Gastroesophageal sphincter (tissue), 4 donors: ENCODE results near the gene HIVEP2. TPM values are rescaled to one million over a fixed set of nuclear protein-coding genes. Genes with fewer than 3 reads are reported as not detected.

Source experiments
- ATAC-seq: fragments of 150-250 bp; one replicate; pipeline ENCODE4 v1.9.1; 2016; ENCODE audit warnings: mild to moderate bottlenecking, moderate library complexity
- H3K27ac ChIP-seq, 4 donors: fragments of 200-600 bp; sonication (generic) in 3 of 4; 1 replicate in 3 of 4; 2 replicates in 1 of 4; pipeline ENCODE4 v1.5.1; 2016 to 2019
- H3K27me3 ChIP-seq: fragments of 200-600 bp; sonication (generic); one replicate; pipeline ENCODE4 v1.5.1; 2019
- H3K36me3 ChIP-seq, 2 donors: fragments of 200-600 bp; sonication (generic); one replicate each; pipeline ENCODE4 v1.5.1; 2019; ENCODE audit warnings: control low read depth in 1 of 2
- H3K4me1 ChIP-seq, 3 donors: fragments of 200-600 bp; sonication (generic); 1 replicate in 2 of 3; 2 replicates in 1 of 3; pipeline ENCODE4 v1.5.1; 2016 to 2019; ENCODE audit warnings: control low read depth in 2 of 3
- H3K4me3 ChIP-seq, 2 donors: fragments of 200-600 bp; sonication (generic); one replicate each; pipeline ENCODE4 v1.5.1; 2019; ENCODE audit warnings: mild to moderate bottlenecking in 1 of 2, moderate library complexity in 1 of 2
- H3K9me3 ChIP-seq, 3 donors: fragments of 200-600 bp; sonication (generic); one replicate each; pipeline ENCODE4 v1.5.1; 2017 to 2019; ENCODE audit warnings: control low read depth in 2 of 3
- EP300 ChIP-seq: sonication (generic); formaldehyde crosslinking; IDR thresholded peaks from one replicate; pipeline ENCODE4 v1.6.1; 2017; ENCODE audit warnings: antibody characterized with exemption, mild to moderate bottlenecking
- POLR2A ChIP-seq, 2 donors: fragments of 450-650 bp; IDR thresholded peaks; one replicate each; pipeline ENCODE4 v1.6.1; 2017; ENCODE audit warnings: antibody characterized with exemption in 2 of 2, mild to moderate bottlenecking in 2 of 2, moderate library complexity in 1 of 2
- POLR2AphosphoS5 ChIP-seq: sonication (generic); formaldehyde crosslinking; IDR thresholded peaks from one replicate; pipeline ENCODE4 v1.6.1; 2017; ENCODE audit warnings: antibody characterized with exemption
- WGBS, 2 donors: methylation state at CpG; one replicate each; pipeline ENCODE4 v1.1.5; 2018; ENCODE audit warnings: low coverage in 1 of 2; 5-methylcytosine and 5-hydroxymethylcytosine counted together
- total RNA-seq, 4 donors: library from RNA; depleted of rRNA; stranded (reverse); fragments of >200 nt; gene quantifications; one replicate each; pipeline ENCODE4 v1.1.0, GENCODE V29; 2016
- TF ChIP-seq, protein P1 (sequence below), 4 experiments: fragments of 200-600 bp in 2 of 4; fragments of 450-650 bp in 2 of 4; sonication (generic) in 1 of 4; IDR thresholded peaks; one replicate each; pipeline ENCODE4 v1.5.1; 2017 to 2019; ENCODE audit warnings: antibody characterized with exemption in 4 of 4, mild to moderate bottlenecking in 2 of 4, moderate library complexity in 2 of 4

Gene HIVEP2
- total RNA-seq, 4 donors from 2014 or later: 17.1 to 28.1 (median 24.9) TPM

DNA sequence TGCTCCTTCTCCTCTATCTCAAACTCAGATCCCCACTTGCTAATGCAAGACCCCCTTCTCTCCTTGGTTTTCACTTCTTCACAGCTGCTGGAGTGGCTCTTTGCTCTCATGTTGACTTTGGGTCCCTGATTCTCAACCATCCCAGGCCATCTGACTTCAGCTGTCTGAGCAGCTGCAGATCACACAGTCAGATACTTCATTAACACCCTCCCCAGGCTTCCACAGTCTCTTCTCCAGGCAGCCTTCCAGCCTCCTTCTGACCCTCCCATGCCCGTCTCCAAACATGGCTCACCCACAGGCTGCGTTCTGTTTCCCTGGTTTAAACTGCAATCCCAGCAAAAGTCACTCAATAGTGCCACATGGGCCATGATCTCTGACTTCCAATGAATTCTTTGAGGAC lies 65.4 kb downstream of the HIVEP2 start:
- Histone ChIP-seq H3K27me3 (no peaks in the 10 kb centered on the region), H3K9me3 (no peaks in the 10 kb centered on the region), H3K36me3 (no peaks in the 10 kb centered on the region), H3K4me1 (peaks cover 0 to 44% (median 6%) of the 10 kb centered on the region in 3 donors), H3K27ac (no peak overlapping the region), H3K4me3 (no peak overlapping the region)
- TF ChIP-seq EP300 (no peak), POLR2A (IDR thresholded peaks at IDR 0.05) (no peak), POLR2AphosphoS5 (no peak)
- TF ChIP-seq, protein P1, sequence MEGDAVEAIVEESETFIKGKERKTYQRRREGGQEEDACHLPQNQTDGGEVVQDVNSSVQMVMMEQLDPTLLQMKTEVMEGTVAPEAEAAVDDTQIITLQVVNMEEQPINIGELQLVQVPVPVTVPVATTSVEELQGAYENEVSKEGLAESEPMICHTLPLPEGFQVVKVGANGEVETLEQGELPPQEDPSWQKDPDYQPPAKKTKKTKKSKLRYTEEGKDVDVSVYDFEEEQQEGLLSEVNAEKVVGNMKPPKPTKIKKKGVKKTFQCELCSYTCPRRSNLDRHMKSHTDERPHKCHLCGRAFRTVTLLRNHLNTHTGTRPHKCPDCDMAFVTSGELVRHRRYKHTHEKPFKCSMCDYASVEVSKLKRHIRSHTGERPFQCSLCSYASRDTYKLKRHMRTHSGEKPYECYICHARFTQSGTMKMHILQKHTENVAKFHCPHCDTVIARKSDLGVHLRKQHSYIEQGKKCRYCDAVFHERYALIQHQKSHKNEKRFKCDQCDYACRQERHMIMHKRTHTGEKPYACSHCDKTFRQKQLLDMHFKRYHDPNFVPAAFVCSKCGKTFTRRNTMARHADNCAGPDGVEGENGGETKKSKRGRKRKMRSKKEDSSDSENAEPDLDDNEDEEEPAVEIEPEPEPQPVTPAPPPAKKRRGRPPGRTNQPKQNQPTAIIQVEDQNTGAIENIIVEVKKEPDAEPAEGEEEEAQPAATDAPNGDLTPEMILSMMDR (IDR thresholded peaks at IDR 0.05): no peak
- no peak for ATAC-seq
- 73 to 100% methylated on average over 2 of the region's 2 CpGs for WGBS, 2 donors

DNA sequence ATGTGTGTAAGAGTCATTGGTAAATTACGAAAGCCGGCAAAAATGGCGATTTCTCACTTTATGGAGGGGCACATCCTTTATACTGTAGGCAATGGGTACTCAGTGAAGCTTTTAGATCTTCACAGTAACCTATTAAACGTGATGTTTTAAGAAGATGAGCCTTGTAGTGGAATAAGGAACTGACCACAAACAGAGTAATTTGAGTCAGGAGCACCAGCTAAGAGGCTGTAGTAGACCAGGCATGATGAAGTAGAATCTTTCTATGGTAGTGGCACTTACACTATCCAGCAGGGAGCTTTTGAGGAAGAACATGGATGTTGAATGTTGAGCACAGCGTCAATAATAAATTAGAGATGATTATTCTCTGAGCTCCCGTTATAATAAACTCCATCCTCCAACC lies 65.9 kb downstream of the HIVEP2 start:
- Histone ChIP-seq H3K36me3 (no peaks in the 10 kb centered on the region), H3K4me1 (peaks cover 0 to 41% (median 3%) of the 10 kb centered on the region in 3 donors), H3K27me3 (no peaks in the 10 kb centered on the region), H3K4me3 (no peak overlapping the region), H3K9me3 (no peaks in the 10 kb centered on the region), H3K27ac (no peak overlapping the region)
- 80 to 81% methylated on average over 6 of the region's 6 CpGs for WGBS, 2 donors
- TF ChIP-seq EP300 (no peak), POLR2AphosphoS5 (no peak), POLR2A (IDR thresholded peaks at IDR 0.05) (no peak)
- TF ChIP-seq, protein P1 (IDR thresholded peaks at IDR 0.05): no peak
- no peak for ATAC-seq

DNA sequence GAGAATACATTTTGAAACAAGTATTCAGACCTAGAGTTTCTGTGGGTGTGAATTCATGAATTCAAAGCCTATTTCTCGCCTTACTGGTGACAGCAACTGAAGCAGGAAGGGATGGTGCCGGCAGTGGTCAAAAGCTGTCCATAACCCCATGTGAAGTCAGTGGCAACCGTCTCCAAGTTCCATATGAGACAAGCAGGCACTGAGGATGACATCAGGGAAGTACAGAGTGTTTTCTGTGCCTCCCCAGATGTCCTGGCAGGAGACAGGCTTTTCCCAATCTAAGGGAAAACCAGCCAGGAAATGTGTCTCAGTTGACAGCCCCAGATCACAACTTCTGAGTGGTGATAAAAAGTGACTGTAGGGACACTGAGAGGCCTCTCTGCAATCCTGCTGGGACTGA lies 66.6 kb downstream of the HIVEP2 start:
- H3K27ac ChIP-seq: peak overlapping the region in 1 of 4 donors; percentile 13
- H3K36me3 ChIP-seq: no peaks in the 10 kb centered on the region
- H3K4me1 ChIP-seq: peaks cover 0 to 35% (median 3%) of the 10 kb centered on the region in 3 donors
- no peaks in the 10 kb centered on the region for H3K9me3 ChIP-seq
- ATAC-seq: peak; percentile 42
- TF ChIP-seq, protein P1 (IDR thresholded peaks at IDR 0.05): no peak
- TF ChIP-seq EP300: no peak
- no peak for TF ChIP-seq POLR2AphosphoS5
- no peak for TF ChIP-seq POLR2A (IDR thresholded peaks at IDR 0.05)
- no peaks in the 10 kb centered on the region for H3K27me3 ChIP-seq
- no peak overlapping the region for H3K4me3 ChIP-seq
- 61 to 75% methylated on average over 3 of the region's 3 CpGs for WGBS, 2 donors

DNA sequence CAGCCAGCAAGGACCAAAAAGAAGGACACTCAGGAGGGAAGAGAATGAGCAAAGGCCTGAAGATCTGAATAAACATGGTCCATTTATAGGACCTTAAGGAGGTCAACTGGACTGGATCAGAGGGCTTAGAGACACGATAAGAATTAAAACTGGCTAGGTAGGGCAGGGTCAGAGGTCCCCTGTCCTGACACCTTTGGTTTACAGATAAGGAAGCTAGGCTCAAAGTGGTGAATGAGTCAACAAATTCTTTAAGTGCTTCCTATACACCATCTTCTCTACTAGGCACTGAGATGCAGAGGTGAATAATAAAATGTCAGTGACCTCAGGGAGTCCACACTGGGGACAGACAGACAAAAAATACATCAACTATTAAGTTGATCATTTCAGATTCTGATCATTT lies 70.3 kb downstream of the HIVEP2 start:
- WGBS, 2 donors: 40 to 42% methylated on average over 1 of the region's 1 CpG
- Histone ChIP-seq H3K27me3 (no peaks in the 10 kb centered on the region), H3K4me1 (peaks cover 0 to 36% (median 4%) of the 10 kb centered on the region in 3 donors), H3K4me3 (no peak overlapping the region), H3K36me3 (no peaks in the 10 kb centered on the region), H3K27ac (no peak overlapping the region), H3K9me3 (no peaks in the 10 kb centered on the region)
- TF ChIP-seq EP300 (no peak), POLR2A (IDR thresholded peaks at IDR 0.05) (no peak), POLR2AphosphoS5 (no peak)
- TF ChIP-seq, protein P1 (IDR thresholded peaks at IDR 0.05): no peak
- no peak for ATAC-seq

DNA sequence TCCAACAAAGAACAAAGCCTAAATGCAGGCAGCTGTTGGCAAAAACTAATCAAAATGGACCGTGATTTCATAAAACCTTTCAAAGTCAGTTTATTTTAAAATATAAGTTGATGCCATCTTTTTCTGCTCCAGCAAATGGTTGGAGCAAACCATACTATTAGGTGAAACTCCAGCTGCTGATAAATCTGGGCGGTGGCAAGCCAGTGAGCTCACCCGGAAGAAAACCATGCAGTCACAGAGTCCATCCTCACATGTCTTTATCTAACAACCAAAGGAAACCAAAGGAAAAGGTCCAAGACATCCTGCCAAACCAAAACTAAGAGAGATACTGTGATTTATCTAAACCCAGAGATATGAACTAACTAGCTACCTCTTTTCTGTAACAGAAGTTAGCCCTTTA lies 72.6 kb downstream of the HIVEP2 start:
- H3K4me3 ChIP-seq: no peak overlapping the region
- no peaks in the 10 kb centered on the region for H3K9me3 ChIP-seq
- WGBS, 2 donors: 54 to 74% methylated on average over 3 of the region's 3 CpGs
- no peaks in the 10 kb centered on the region for H3K36me3 ChIP-seq
- H3K27ac ChIP-seq: peak overlapping the region in 3 of 4 donors; percentile 38 to 65 (median 59)
- no peaks in the 10 kb centered on the region for H3K27me3 ChIP-seq
- no peak for ATAC-seq
- TF ChIP-seq POLR2A (IDR thresholded peaks at IDR 0.05) (no peak), POLR2AphosphoS5 (no peak)
- peaks cover 0 to 44% (median 4%) of the 10 kb centered on the region in 3 donors for H3K4me1 ChIP-seq
